ENCODE measurements around the gene UGT1A7. TPM values are rescaled to one million over a fixed set of nuclear protein-coding genes. Genes with fewer than 3 reads are reported as not detected.

UGT1A7 gene
- total and polyA plus RNA-seq, 4 donors: not detected

DNA sequence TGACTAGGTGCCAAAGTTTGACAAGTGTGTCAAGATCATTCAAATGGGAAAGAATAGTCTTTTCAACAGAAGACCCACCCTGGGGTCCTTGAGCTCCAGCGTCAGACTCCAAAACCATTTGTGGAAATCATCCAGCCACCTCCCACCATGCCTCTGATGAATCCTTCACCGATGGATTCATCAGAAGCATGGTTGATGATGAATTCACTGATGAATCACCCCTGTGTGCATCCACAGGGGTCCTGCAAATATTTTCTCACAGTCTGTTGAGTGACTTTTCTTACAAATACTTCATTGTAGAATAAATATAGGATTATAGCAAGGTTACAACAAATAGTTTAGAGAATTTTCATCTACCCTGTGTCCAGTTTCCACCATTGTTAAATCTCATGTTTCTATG lies 5.7 kb upstream of the UGT1A7 start:
- no peaks in the 10 kb centered on the region for H3K36me3 ChIP-seq (ENCODE audit: control insufficient read depth, insufficient read depth, low read length)
- no peaks in the 10 kb centered on the region for H3K9me3 ChIP-seq (ENCODE audit: control insufficient read depth, insufficient read depth, low read length)
- no peaks in the 10 kb centered on the region for H3K27me3 ChIP-seq (ENCODE audit: control insufficient read depth, insufficient read depth, low read length)
- WGBS (ENCODE audit: insufficient coverage): 92% methylated on average over 2 of the region's 2 CpGs
- no peak overlapping the region for H3K27ac ChIP-seq (ENCODE audit: low read depth, low read length)
- no peak for DNase-seq (ENCODE audit: low read depth in 4 of 6, low spot score in 6 of 6)
- H3K4me1 ChIP-seq (ENCODE audit: control insufficient read depth, insufficient read depth, low read length): no peaks in the 10 kb centered on the region
- no peak overlapping the region for H3K4me3 ChIP-seq (ENCODE audit: low read depth, low read length)

DNA sequence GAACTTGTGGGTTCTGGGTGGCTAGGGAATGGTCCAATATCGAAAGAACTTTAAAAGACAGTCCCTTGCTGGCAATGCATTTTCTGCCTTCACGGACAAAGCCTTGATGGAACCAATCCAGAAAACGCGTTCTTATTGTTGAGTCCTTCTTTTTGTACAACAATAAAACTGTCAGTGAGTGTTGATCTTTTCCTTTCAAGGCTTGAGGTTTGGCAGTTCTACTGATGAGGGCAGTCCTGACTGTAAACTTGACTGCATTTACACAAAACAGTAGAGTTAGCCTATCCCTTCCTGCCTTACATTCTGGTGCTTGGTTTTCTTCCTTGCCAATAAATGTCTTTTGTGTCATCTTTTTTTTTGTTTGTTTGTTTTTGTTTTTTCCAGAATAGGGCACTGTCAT lies 2.5 kb upstream of the UGT1A7 start:
- 19% methylated on average over 3 of the region's 4 CpGs for WGBS (ENCODE audit: insufficient coverage)
- H3K27me3 ChIP-seq (ENCODE audit: control insufficient read depth, insufficient read depth, low read length): no peaks in the 10 kb centered on the region
- no peaks in the 10 kb centered on the region for H3K36me3 ChIP-seq (ENCODE audit: control insufficient read depth, insufficient read depth, low read length)
- H3K9me3 ChIP-seq (ENCODE audit: control insufficient read depth, insufficient read depth, low read length): no peaks in the 10 kb centered on the region
- H3K27ac ChIP-seq (ENCODE audit: low read depth, low read length): no peak overlapping the region
- H3K4me3 ChIP-seq (ENCODE audit: low read depth, low read length): no peak overlapping the region
- no peaks in the 10 kb centered on the region for H3K4me1 ChIP-seq (ENCODE audit: control insufficient read depth, insufficient read depth, low read length)
- peak in 1 of 6 donors; percentile 13 for DNase-seq (ENCODE audit: low read depth in 4 of 6, low spot score in 6 of 6)

DNA sequence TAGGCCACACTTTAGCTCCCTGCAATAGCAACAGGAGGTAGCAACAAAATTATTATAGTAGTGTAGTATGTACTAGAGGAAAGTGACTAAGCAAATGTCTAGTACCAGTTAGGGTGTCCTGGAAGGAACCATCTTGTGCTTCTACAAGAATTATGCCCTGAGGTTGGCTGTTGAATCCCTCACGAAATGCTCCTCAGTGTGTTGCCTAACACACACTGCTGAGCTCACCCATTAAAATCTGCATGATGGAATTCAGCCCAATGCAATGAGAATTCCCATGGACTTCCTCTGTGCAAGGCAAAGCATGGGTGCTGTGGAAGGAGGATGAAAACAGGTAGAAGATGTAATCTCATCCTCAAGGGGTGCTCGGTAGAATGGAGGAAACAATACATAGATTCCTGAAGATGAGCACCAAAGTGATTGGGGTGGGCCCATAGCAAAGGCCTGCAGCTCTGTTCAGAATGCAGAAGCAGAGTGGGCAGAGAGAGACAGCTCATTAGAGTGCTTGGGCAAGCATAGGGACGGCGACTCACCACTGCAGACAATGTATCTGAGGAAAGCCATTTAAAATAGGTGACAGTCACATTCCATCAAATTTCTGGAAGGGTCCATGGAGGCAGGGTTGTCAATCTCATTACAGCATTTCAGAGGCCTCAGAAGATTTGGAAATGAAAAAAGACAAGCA lies 1.2 kb upstream of the UGT1A7 start:
- no peak overlapping the region for H3K4me3 ChIP-seq (ENCODE audit: low read depth, low read length)
- no peaks in the 10 kb centered on the region for H3K36me3 ChIP-seq (ENCODE audit: control insufficient read depth, insufficient read depth, low read length)
- H3K27ac ChIP-seq (ENCODE audit: low read depth, low read length): no peak overlapping the region
- no peak for DNase-seq (ENCODE audit: low read depth in 4 of 6, low spot score in 6 of 6)
- H3K27me3 ChIP-seq (ENCODE audit: control insufficient read depth, insufficient read depth, low read length): no peaks in the 10 kb centered on the region
- H3K9me3 ChIP-seq (ENCODE audit: control insufficient read depth, insufficient read depth, low read length): no peaks in the 10 kb centered on the region
- 89% methylated on average over 3 of the region's 4 CpGs for WGBS (ENCODE audit: insufficient coverage)
- H3K4me1 ChIP-seq (ENCODE audit: control insufficient read depth, insufficient read depth, low read length): no peaks in the 10 kb centered on the region

DNA sequence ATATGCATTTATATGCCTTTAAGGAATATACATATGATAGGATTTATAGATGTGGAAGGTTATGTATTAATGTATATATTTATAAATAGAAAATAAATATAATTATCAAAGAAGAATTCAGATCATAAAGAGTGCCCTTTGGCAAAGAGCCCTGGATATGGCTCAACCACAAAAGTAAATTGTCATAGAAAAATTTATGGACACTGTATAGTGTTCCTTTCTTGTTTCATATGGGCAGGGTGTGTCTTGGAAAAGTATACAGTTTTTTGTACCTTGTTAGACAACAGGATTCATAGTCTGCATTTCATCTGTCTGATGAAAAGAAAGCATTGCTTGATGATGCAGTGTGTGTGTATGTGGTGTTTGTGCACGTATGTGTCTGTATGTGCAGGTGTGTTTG lies 2.9 kb downstream of the UGT1A7 start:
- WGBS (ENCODE audit: insufficient coverage): no CpG with 5 or more reads among the region's 1 CpG
- Histone ChIP-seq H3K9me3 (ENCODE audit: control insufficient read depth, insufficient read depth, low read length) (no peaks in the 10 kb centered on the region), H3K27me3 (ENCODE audit: control insufficient read depth, insufficient read depth, low read length) (no peaks in the 10 kb centered on the region), H3K4me1 (ENCODE audit: control insufficient read depth, insufficient read depth, low read length) (no peaks in the 10 kb centered on the region), H3K36me3 (ENCODE audit: control insufficient read depth, insufficient read depth, low read length) (no peaks in the 10 kb centered on the region), H3K27ac (ENCODE audit: low read depth, low read length) (no peak overlapping the region), H3K4me3 (ENCODE audit: low read depth, low read length) (no peak overlapping the region)
- no peak for DNase-seq (ENCODE audit: low read depth in 4 of 6, low spot score in 6 of 6)

DNA sequence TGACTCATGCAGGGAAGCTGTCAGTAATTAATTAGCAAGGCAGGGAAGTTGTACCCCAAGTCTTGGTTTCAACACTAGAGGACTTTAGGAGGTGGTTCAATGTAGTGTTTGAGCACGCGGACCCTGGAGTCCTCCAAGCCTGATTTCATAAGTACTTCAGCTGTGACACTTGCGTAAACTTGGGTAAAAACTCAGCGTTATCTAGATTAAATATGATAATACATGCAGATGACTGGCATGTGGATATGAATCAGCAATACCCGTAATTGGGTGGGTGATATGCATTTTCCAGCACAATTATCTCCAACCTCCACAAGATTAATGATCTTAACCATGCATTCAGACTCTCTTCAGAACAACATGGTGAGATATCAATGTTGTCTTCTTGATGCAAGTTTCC lies 5.2 kb downstream of the UGT1A7 start:
- DNase-seq (ENCODE audit: low read depth in 4 of 6, low spot score in 6 of 6): no peak
- Histone ChIP-seq H3K9me3 (ENCODE audit: control insufficient read depth, insufficient read depth, low read length) (no peaks in the 10 kb centered on the region), H3K36me3 (ENCODE audit: control insufficient read depth, insufficient read depth, low read length) (no peaks in the 10 kb centered on the region), H3K27me3 (ENCODE audit: control insufficient read depth, insufficient read depth, low read length) (no peaks in the 10 kb centered on the region), H3K4me1 (ENCODE audit: control insufficient read depth, insufficient read depth, low read length) (no peaks in the 10 kb centered on the region), H3K27ac (ENCODE audit: low read depth, low read length) (no peak overlapping the region), H3K4me3 (ENCODE audit: low read depth, low read length) (no peak overlapping the region)
- 67% methylated on average over 3 of the region's 5 CpGs for WGBS (ENCODE audit: insufficient coverage)

DNA sequence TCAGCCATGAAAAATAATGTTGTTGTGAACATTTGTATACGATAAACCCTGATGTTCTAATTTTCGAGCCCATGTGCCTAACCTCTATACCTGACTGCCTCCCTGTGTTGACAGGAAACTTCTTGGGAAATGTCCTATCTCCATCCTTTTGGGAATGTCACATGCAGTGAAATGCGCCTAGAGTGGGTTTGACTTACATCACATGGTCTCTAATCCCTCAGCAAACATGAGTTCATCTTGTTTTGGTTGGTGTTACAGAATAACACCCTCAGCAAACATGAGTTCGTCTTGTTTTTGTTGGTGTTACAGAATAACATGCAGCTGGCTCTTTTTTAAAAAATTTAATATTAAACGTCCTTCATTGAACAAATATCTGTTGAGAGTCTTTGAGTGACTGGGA lies 6.6 kb downstream of the UGT1A7 start:
- Histone ChIP-seq H3K36me3 (ENCODE audit: control insufficient read depth, insufficient read depth, low read length) (no peaks in the 10 kb centered on the region), H3K4me3 (ENCODE audit: low read depth, low read length) (no peak overlapping the region), H3K27me3 (ENCODE audit: control insufficient read depth, insufficient read depth, low read length) (no peaks in the 10 kb centered on the region), H3K9me3 (ENCODE audit: control insufficient read depth, insufficient read depth, low read length) (no peaks in the 10 kb centered on the region), H3K27ac (ENCODE audit: low read depth, low read length) (no peak overlapping the region), H3K4me1 (ENCODE audit: control insufficient read depth, insufficient read depth, low read length) (no peaks in the 10 kb centered on the region)
- no peak for DNase-seq (ENCODE audit: low read depth in 4 of 6, low spot score in 6 of 6)
- 100% methylated on average over 2 of the region's 5 CpGs for WGBS (ENCODE audit: insufficient coverage)

DNA sequence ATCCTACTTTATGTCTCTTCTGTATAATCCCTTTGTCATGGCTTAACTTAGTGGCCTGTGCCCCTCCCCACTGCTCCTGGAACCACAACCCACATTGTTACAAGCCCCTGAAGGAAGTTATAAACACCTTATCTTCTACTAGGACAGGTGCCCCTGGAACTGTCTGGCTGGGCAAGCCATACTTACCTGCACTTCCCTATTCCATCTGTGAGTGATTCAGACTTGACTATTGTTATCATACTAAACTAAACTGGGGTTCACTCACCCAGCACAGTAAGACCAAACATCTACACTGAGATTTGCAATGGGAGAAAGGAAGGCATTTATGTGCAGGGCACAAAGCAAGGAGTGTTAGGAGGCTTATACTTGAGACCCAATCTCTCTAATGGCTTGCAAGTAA lies 7.3 kb downstream of the UGT1A7 start:
- H3K4me3 ChIP-seq (ENCODE audit: low read depth, low read length): no peak overlapping the region
- no peaks in the 10 kb centered on the region for H3K27me3 ChIP-seq (ENCODE audit: control insufficient read depth, insufficient read depth, low read length)
- DNase-seq (ENCODE audit: low read depth in 4 of 6, low spot score in 6 of 6): no peak
- no peaks in the 10 kb centered on the region for H3K36me3 ChIP-seq (ENCODE audit: control insufficient read depth, insufficient read depth, low read length)
- no peak overlapping the region for H3K27ac ChIP-seq (ENCODE audit: low read depth, low read length)
- H3K9me3 ChIP-seq (ENCODE audit: control insufficient read depth, insufficient read depth, low read length): no peaks in the 10 kb centered on the region
- no peaks in the 10 kb centered on the region for H3K4me1 ChIP-seq (ENCODE audit: control insufficient read depth, insufficient read depth, low read length)

DNA sequence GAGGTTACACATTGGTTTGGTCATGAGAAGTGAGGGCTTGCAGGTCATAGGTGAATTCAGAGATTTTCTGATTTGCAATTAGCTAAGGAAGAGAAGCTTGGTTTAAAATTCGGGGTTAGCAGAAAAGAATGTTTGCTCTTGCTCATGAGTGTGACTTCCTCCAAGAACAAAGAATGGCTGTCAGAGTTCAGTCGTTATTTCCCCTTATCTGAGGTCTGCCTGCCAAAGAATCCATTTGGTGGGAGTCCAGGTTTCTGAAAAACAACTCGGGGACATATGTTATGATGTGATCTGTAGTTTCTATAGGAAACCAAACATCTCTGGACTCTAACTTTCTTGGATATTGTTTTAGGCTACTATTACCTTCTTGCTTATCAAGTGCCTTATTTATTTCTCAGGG lies 7.8 kb downstream of the UGT1A7 start:
- 52% methylated on average over 2 of the region's 3 CpGs for WGBS (ENCODE audit: insufficient coverage)
- no peak for DNase-seq (ENCODE audit: low read depth in 4 of 6, low spot score in 6 of 6)
- Histone ChIP-seq H3K4me3 (ENCODE audit: low read depth, low read length) (no peak overlapping the region), H3K9me3 (ENCODE audit: control insufficient read depth, insufficient read depth, low read length) (no peaks in the 10 kb centered on the region), H3K4me1 (ENCODE audit: control insufficient read depth, insufficient read depth, low read length) (no peaks in the 10 kb centered on the region), H3K36me3 (ENCODE audit: control insufficient read depth, insufficient read depth, low read length) (no peaks in the 10 kb centered on the region), H3K27ac (ENCODE audit: low read depth, low read length) (no peak overlapping the region), H3K27me3 (ENCODE audit: control insufficient read depth, insufficient read depth, low read length) (no peaks in the 10 kb centered on the region)

DNA sequence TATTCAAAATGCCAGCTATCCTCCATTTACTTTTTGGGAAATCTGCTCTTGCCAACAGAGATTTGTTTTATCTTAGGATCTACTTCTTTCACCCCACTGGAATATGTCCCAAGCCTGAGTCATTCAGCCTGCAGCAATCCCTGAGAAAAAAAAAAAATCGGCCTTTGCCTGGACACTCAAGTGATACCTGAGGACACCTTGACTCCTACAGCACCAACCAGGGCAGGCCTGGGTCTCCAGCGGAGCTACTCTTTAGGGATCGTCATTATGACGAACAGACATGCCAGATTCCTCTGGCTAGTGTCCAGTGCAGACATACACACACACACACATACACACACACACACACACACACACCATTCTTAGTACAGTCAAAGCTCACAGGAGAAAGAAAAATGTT lies 8.7 kb downstream of the UGT1A7 start:
- DNase-seq (ENCODE audit: low read depth in 4 of 6, low spot score in 6 of 6): no peak
- Histone ChIP-seq H3K27me3 (ENCODE audit: control insufficient read depth, insufficient read depth, low read length) (no peaks in the 10 kb centered on the region), H3K36me3 (ENCODE audit: control insufficient read depth, insufficient read depth, low read length) (no peaks in the 10 kb centered on the region), H3K4me1 (ENCODE audit: control insufficient read depth, insufficient read depth, low read length) (no peaks in the 10 kb centered on the region), H3K9me3 (ENCODE audit: control insufficient read depth, insufficient read depth, low read length) (no peaks in the 10 kb centered on the region), H3K27ac (ENCODE audit: low read depth, low read length) (no peak overlapping the region), H3K4me3 (ENCODE audit: low read depth, low read length) (no peak overlapping the region)
- WGBS (ENCODE audit: insufficient coverage): 90% methylated on average over 1 of the region's 4 CpGs

DNA sequence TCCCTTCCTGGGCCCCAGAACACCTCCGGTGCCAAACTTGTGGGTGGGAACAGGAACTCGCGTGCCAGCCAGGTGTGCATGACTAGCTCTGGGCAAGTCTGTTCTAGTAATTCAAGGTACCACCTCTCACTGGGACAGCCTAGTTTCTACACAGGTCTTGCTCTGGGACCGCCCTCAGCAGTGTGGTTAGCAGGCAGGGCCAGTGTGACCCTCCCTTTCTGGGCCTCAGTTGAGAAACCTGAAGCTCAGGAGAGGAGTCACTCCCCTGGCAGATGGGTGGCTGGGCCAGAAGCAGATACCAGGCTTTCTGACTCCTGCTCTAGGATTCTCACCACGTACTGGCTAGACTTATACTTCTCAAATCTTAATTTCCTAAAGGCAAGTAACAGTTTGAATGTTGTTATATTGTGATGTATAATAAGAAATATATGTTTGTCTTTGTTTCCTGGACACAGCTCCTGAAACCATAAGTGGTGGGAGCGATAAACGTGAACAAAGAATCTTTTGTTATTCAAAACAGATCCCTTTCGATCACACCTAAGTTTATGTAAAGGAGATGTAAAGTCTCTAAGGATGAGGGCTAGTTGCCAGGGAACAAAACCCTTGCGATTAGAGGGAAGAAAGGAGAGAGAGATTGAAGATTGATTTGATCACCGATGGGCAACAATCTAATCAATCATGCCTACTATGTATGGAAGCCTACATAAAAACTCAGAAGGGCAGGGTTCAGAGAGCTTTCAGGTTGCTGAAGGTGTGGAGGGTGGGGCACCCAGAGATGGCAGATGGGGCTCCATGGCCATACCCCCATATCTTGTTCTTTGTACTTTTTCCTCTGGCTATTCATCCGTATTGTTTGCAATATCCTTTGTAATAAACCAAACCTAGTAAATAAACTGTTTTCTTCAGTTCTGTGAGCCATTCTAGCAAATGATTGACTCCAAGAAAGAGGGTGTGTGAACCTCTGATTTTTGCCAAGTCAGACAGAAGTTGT lies 10.0 kb downstream of the UGT1A7 start:
- Histone ChIP-seq H3K27ac (ENCODE audit: low read depth, low read length) (no peak overlapping the region), H3K27me3 (ENCODE audit: control insufficient read depth, insufficient read depth, low read length) (no peaks in the 10 kb centered on the region), H3K36me3 (ENCODE audit: control insufficient read depth, insufficient read depth, low read length) (no peaks in the 10 kb centered on the region), H3K4me1 (ENCODE audit: control insufficient read depth, insufficient read depth, low read length) (no peaks in the 10 kb centered on the region), H3K9me3 (ENCODE audit: control insufficient read depth, insufficient read depth, low read length) (no peaks in the 10 kb centered on the region), H3K4me3 (ENCODE audit: low read depth, low read length) (no peak overlapping the region)
- DNase-seq (ENCODE audit: low read depth in 4 of 6, low spot score in 6 of 6): no peak
- WGBS (ENCODE audit: insufficient coverage): 85% methylated on average over 5 of the region's 11 CpGs

Measured in spinal cord (tissue), 10 donors.